HepG2 (cell line): Measurements from ENCODE around the gene CEP19. TPM values are rescaled to one million over a fixed set of nuclear protein-coding genes. Genes with fewer than 3 reads are reported as not detected.

Source experiments
- ATF7-NPFF ChIP-seq: sonication (generic); formaldehyde crosslinking; IDR thresholded peaks from 2 replicates; pipeline ENCODE4 v1.8.1; 2023; ENCODE audit warnings: mild to moderate bottlenecking, low read depth, missing genetic modification reagents, moderate library complexity
- FOSL1 ChIP-seq: sonication (generic); formaldehyde crosslinking; IDR thresholded peaks from 2 replicates; pipeline ENCODE4 v1.9.0; 2021; ENCODE audit warnings: missing genetic modification reagents, borderline replicate concordance
- FOXJ3 ChIP-seq: sonication (generic); formaldehyde crosslinking; IDR thresholded peaks from 2 replicates; pipeline ENCODE4 v1.4.0; 2020; ENCODE audit warnings: missing genetic modification reagents, mild to moderate bottlenecking, borderline replicate concordance
- HDAC6 ChIP-seq: fragments of 200-600 bp; sonication (generic); IDR thresholded peaks from 2 replicates; pipeline ENCODE4 v1.7.0; 2017; ENCODE audit warnings: mild to moderate bottlenecking, antibody characterized with exemption, low read length, low read depth
- HOMEZ ChIP-seq: IDR thresholded peaks from 2 replicates; pipeline ENCODE4 v1.6.1; 2016; ENCODE audit warnings: low read depth
- MAFK ChIP-seq, 2 experiments: IDR thresholded peaks in 1 of 2; conservative IDR thresholded peaks in 1 of 2; 2 replicates each; pipeline ENCODE4 v1.6.1; 2011; ENCODE audit warnings: improper control_type of control experiment in 2 of 2, low read length in 2 of 2
- NCOA5 ChIP-seq: sonication (generic); formaldehyde crosslinking; IDR thresholded peaks from 2 replicates; pipeline ENCODE4 v1.4.0; 2020; ENCODE audit warnings: missing genetic modification reagents
- NCOR1 ChIP-seq: fragments of 200-600 bp; sonication (generic); IDR thresholded peaks from 2 replicates; pipeline ENCODE4 v1.7.0; 2017; ENCODE audit warnings: antibody characterized with exemption, low read length, borderline replicate concordance
- NFIC ChIP-seq: IDR thresholded peaks from 2 replicates; pipeline ENCODE4 v1.6.1; 2012; ENCODE audit warnings: mild to moderate bottlenecking, low read length, inconsistent platforms
- THAP8 ChIP-seq: sonication (generic); formaldehyde crosslinking; IDR thresholded peaks from 2 replicates; pipeline ENCODE4 v1.5.1; 2020; ENCODE audit warnings: missing genetic modification reagents, mild to moderate bottlenecking, borderline replicate concordance
- ZFAT ChIP-seq: sonication (generic); formaldehyde crosslinking; conservative IDR thresholded peaks from 2 replicates; pipeline ENCODE4 v1.8.1; 2023; ENCODE audit warnings: missing genetic modification reagents, inconsistent platforms
- ZNF18 ChIP-seq: sonication (generic); formaldehyde crosslinking; IDR thresholded peaks from 2 replicates; pipeline ENCODE4 v1.8.0; 2022; ENCODE audit warnings: mild to moderate bottlenecking, missing genetic modification reagents; ENCODE audit not compliant: insufficient replicate concordance
- ZNF496 ChIP-seq: sonication (generic); formaldehyde crosslinking; IDR thresholded peaks from 2 replicates; pipeline ENCODE4 v1.8.1; 2023; ENCODE audit warnings: mild to moderate bottlenecking, moderate library complexity, missing genetic modification reagents; ENCODE audit not compliant: insufficient replicate concordance
- ZNF512B ChIP-seq: sonication (generic); formaldehyde crosslinking; IDR thresholded peaks from 2 replicates; pipeline ENCODE4 v1.5.1; 2020; ENCODE audit warnings: missing genetic modification reagents, mild to moderate bottlenecking, borderline replicate concordance
- ZNF569 ChIP-seq: sonication (generic); formaldehyde crosslinking; IDR thresholded peaks from 2 replicates; pipeline ENCODE4 v1.5.0; 2020; ENCODE audit warnings: mild to moderate bottlenecking, missing genetic modification reagents, moderate library complexity, borderline replicate concordance
- ZNF652 ChIP-seq: IDR thresholded peaks from 2 replicates; pipeline ENCODE4 v1.6.1; 2016; ENCODE audit warnings: low read depth, borderline replicate concordance
- ZNF720 ChIP-seq: sonication (generic); formaldehyde crosslinking; IDR thresholded peaks from 2 replicates; pipeline ENCODE4 v1.4.0; 2020; ENCODE audit warnings: missing genetic modification reagents
- polyA plus RNA-seq, 8 experiments: library from polyadenylated mRNA; depleted of rRNA in 3 of 8; stranded (reverse) in 7 of 8; unstranded in 1 of 8; fragments of >200 nt; fragmentation: Illumina TruSeq in 4 of 8; extraction: Trizol in 4 of 8; gene quantifications; 2 replicates each; pipeline versions ENCODE4 v1.2.1 to v1.2.3, GENCODE V29; 2011 to 2016; ENCODE audit warnings: low read depth in 4 of 8, missing spikeins in 1 of 8, mixed read lengths in 1 of 8; ENCODE audit not compliant: insufficient read depth in 1 of 8
- total RNA-seq, 5 experiments: library from RNA; depleted of rRNA; stranded (reverse); fragments of >200 nt; fragmentation: Illumina TruSeq; extraction: Trizol; gene quantifications; 2 replicates each; pipeline ENCODE4 v1.2.3, GENCODE V29; 2016; ENCODE audit warnings: low read depth in 1 of 5
- TF ChIP-seq, protein P1 (sequence below): sonication (generic); formaldehyde crosslinking; IDR thresholded peaks from 2 replicates; pipeline ENCODE4 v1.4.0; 2020; ENCODE audit warnings: low read depth, mild to moderate bottlenecking, missing genetic modification reagents
- TF ChIP-seq, protein P2 (sequence below): sonication (generic); formaldehyde crosslinking; IDR thresholded peaks from 2 replicates; pipeline ENCODE4 v1.8.1; 2023; ENCODE audit warnings: mild to moderate bottlenecking, missing genetic modification reagents

CEP19 gene
- total and polyA plus RNA-seq, 2 of the 13 experiments (the other 11 are each of a cell fraction or from before 2014, with no cell fraction given) = 0.48 to 1.2 TPM

GRCh38 chr3:196754091-196754981, 42.3 kb upstream of the CEP19 start (continued):
- TF ChIP-seq ATF7-NPFF (CRISPR knock-in tag) (no peak), ZNF720 (no peak), FOXJ3 (no peak), FOSL1 (no peak), HOMEZ (peak; percentile 48; the same call in 1 of the 2 replicates), MAFK (conservative IDR thresholded peaks at IDR 0.05 in 1 of 2, IDR thresholded peaks at IDR 0.05 in 1 of 2; ENCODE audit: low read length in 2 of 2) (no peak), ZNF512B (no peak), ZNF569 (CRISPR knock-in tag) (no peak), HDAC6 (no peak), THAP8 (CRISPR knock-in tag) (no peak), NCOA5 (CRISPR knock-in tag) (no peak), NCOR1 (no peak), ZNF652 (no peak), NFIC (no peak), ZNF496 (CRISPR knock-in tag) (no peak), ZFAT (CRISPR knock-in tag) (no peak), ZNF18 (CRISPR knock-in tag) (no peak)
- TF ChIP-seq, protein P1, sequence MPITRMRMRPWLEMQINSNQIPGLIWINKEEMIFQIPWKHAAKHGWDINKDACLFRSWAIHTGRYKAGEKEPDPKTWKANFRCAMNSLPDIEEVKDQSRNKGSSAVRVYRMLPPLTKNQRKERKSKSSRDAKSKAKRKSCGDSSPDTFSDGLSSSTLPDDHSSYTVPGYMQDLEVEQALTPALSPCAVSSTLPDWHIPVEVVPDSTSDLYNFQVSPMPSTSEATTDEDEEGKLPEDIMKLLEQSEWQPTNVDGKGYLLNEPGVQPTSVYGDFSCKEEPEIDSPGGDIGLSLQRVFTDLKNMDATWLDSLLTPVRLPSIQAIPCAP (CRISPR knock-in tag) = no peak
- TF ChIP-seq, protein P2, sequence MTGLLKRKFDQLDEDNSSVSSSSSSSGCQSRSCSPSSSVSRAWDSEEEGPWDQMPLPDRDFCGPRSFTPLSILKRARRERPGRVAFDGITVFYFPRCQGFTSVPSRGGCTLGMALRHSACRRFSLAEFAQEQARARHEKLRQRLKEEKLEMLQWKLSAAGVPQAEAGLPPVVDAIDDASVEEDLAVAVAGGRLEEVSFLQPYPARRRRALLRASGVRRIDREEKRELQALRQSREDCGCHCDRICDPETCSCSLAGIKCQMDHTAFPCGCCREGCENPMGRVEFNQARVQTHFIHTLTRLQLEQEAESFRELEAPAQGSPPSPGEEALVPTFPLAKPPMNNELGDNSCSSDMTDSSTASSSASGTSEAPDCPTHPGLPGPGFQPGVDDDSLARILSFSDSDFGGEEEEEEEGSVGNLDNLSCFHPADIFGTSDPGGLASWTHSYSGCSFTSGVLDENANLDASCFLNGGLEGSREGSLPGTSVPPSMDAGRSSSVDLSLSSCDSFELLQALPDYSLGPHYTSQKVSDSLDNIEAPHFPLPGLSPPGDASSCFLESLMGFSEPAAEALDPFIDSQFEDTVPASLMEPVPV (CRISPR knock-in tag) = no peak
